GM21723 (cell line): Measurements from ENCODE around the gene UPB1.

Experiments
- ATAC-seq: cut with Tn5 transposase; IDR thresholded peaks from one replicate; pipeline ENCODE4 v1.9.1; 2021; ENCODE audit warnings: mild to moderate bottlenecking, moderate library complexity; ENCODE audit not compliant: unreplicated experiment

UPB1 gene

DNA sequence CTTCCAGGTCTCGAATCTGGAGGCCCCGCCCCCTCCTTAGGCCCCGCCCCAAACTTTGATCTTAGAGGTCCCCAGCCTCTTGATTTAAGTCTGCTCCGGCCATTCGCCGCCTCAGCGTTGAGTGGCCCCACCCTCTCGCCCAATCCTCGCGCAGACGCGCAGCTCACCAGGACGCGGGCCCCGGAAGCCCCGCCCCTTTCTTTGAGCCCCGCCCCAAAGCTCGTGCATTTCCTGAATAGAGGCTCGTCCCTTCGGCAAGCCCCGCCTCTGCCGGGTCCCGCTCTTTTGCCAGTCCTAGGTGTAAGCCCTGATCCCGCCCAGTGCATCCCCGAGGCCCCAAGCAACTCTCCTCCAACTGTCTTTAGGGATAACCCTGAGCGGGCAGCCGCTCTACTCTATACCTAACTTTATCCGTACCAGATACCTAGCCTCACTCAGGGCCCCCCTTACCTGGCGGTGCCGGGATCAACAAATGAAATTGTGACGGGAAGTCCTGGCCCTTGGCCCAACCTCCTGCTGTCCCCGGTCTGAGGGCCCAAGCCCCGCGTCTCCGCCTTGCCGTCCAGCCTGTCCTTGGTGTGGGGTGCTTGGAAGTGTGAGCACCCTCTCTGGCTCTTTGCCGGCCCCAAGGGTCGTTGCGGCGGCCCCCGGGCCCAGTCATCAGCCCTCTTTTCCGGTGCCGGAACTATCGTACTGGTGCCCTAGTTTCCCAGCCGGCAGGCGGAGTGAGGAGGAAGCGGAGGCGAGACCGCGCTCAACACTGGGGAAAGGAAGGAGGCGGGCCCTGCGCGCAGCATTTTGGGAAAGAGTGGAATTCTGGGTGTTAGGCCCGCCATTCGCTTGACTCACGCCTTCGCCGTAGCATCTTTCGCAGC is 60.3 kb downstream of the UPB1 start, which contains the start of gene SNRPD3:
Gene SNRPD3 (plus strand): TSS at position 835 of the 875 bp plus-strand sequence. CDS start 1,676 bp downstream, outside the sequence.
- ATAC-seq: peak; percentile 68

DNA sequence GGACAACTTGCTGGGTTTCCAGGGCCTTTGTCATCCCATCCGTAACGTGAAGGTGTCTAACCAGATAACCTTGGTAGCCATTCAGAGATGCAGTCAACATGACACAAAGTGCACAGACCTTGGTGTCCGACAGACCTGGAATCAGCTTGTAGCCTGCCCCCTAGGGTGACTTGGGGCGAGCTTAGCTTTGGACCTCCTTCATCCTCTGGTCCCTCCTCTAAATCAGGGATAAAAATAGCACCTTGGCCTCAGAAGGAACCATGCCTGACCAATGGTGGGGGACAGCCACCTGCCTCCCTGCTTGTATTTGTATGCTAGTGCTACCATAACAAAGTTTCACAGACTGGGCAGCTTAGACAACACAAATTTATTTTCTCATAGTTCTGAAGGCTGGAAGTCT is 64.3 kb downstream of the UPB1 start:
- no peak for ATAC-seq

DNA sequence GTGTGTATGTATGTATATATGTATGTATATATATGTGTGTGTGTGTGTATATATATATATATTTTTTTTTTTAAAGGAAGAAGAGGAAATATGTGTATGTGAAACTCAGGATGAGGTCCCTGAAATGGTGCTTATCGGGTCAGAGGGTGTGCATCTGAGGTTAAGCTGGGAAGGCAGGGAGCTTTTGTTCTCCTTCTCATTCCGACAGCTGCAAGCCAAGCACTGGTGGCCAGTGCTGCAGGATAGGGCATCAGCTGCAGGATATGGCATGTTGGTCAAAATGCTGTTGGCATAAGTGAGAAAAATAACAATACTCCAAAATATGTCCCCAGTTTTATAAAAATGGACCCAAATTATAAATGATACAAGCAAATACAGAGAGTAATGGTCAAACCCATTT is 68.1 kb downstream of the UPB1 start:
- ATAC-seq: no peak

DNA sequence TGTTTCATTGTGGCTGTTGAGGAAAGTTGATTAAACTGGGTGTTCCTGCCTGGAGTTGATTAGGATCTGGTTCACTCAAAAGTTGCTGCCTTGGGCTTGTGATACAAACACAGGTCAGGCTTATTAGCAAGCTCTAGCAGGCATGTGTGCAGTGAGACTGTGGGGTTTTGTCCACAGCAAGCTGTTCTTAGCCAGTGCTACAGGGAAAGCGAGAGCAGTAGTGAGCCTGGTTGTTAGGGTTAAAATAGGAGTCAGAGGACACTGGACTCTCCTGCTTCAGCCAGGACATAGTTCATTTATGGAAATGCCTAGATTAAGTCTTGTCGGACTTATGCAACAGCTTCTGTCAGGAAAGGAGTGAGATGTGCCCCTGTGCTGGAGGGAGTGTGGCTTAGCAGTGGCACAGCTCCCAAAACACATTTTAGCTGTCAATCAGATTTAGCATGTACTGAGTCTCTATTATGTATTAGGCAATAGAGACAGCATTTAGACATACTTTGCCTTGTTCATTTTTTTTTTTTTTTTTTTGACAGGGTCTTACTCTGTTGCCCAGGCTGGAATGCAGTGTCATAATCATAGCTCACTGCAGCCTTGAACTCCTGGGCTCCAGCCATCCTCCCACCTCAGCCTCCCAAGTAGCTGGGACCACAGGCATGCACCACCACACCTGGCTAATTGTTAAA is 69.4 kb downstream of the UPB1 start:
- no peak for ATAC-seq

DNA sequence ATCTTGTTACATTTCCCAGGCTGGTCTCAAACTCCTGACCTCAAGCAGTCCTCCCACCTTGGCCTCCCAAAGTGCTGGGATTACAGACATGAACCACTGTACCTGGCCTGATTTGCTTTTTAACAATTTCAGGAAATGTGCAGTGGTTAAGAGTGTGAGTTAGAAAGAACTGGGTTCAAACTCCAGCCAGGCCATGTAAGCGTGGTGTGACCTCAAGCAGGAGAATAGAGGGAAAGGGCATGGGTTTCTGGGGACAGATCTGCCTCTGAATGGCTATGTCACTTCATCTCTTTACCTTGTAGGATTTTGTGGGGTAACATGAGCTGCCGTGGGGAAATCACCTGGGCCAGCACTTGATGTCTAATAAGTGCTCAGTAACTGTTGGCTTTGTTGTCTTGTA is 69.9 kb downstream of the UPB1 start:
- ATAC-seq: no peak

DNA sequence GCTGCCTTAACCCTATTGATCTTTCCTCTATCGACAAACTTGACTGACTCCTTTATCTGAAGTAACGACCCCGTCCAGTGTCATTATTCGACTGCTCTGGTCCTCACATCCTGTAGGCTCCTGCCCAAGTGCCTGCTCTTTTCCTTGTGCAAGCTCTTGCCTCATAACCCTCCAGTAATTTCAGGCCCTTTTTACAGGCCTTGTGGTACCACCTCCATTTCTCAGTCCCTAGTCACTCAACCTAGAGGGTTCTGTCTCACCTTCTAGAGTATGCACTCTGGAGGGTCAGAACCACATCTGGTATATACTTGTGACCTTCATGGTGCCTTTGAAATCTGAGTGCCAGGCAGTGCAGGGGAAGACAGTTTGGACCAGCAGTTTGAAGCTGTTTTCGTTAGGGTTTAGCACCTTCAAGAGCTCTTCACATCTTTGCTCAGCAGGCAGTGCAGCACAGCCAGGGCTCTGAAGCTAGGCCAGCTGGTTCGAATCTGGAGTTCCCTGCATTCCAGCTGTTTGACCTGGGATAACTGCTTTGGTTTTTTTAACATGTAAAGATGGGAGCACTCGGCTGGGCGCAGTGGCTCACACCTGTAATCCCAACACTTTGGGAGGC is 71.9 kb downstream of the UPB1 start:
- no peak for ATAC-seq

DNA sequence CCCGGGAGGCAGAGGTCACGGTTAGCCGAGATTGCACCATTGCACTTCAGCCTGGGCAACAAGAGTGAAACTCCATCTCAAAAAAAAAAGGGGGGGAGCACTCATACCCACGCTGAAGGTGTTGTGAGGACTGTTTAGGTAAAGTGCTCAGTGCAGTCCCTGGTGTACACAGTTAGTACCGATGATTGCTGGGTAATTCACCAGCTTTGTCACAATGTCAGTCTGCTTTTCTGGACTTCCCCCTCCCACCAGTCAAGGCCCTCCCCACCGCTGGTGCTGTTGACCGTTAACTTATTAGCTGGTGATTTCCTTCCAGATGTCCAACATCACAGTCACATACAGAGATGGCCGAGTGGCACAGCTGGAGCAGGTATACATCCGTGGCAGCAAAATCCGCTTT is 72.5 kb downstream of the UPB1 start:
- no peak for ATAC-seq

DNA sequence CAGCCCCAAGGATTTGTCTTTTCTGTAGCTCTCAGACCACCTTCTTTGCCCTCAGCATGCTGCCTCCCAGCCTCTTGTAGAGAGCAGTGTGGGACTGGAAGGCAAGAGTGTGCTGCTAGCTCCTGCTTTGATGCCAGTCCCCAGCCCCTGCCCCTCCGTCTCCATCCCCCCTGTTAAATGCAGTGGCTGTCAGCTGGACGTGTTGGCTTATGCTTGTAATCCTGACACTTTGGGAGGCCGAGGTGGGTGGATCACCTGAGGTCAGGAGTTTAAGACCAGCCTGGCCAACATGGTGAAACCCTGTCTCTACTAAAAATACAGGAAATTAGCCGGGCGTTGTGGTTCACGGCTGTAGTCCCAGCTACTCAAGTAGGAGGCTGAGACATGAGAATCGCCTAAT is 76.1 kb downstream of the UPB1 start:
- no peak for ATAC-seq

DNA sequence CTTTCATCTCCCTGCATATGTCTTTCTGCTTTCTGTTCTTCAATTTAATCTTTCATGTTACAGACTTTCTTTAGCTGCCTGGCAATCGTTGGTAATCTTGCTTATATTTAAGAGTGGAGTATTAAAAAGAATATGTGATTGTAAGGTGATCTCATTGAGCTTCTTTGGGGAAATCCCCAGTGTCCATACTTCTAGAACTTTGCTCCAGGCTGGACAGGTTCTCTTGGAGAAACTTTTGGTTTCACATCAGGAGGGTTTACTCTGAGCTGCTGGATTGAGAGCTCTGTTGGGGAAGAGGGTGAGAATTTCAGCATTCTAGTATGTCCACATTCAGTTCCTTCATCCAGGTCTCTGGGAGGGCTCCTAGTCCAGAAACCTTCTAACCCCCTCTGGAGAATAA is 81.6 kb downstream of the UPB1 start:
- ATAC-seq: no peak
